ENCODE results near the gene FBXO27.
"Not testable (repeated sequence)": the region's sequence is repeated elsewhere in the genome, so short reads cannot be mapped to it uniquely, and the experiment has no call there.

The FBXO27 gene

GRCh38 chr19:39032063-39032918, at the start of gene FBXO27:
FBXO27 (minus strand) TSS chr19:39032549; CDS start chr19:39032227, 322 bp downstream.
- DNase-seq (ENCODE audit: low read depth in 2 of 2) = no peak

GRCh38 chr19:39080431-39080830, 48.1 kb upstream of the FBXO27 start:
- DNase-seq (ENCODE audit: low read depth in 2 of 2) = no peak

- DNase-seq (ENCODE audit: low read depth in 2 of 2) = no peak
Observed at GRCh38 chr19:39078436-39079200, 46.3 kb upstream of the FBXO27 start.

- DNase-seq (ENCODE audit: low read depth in 2 of 2) = no peak
Observed at GRCh38 chr19:39077323-39077722, 45.0 kb upstream of the FBXO27 start.

- no peak for DNase-seq (ENCODE audit: low read depth in 2 of 2)
Observed at GRCh38 chr19:39074942-39075341, 42.6 kb upstream of the FBXO27 start.

GRCh38 chr19:39074205-39074692, 41.9 kb upstream of the FBXO27 start:
- no peak for DNase-seq (ENCODE audit: low read depth in 2 of 2)

- DNase-seq (ENCODE audit: low read depth in 2 of 2) = no peak
Observed at GRCh38 chr19:39070888-39071287, 38.5 kb upstream of the FBXO27 start.

- not testable (repeated sequence) for DNase-seq (ENCODE audit: low read depth in 2 of 2)
Observed at GRCh38 chr19:39068259-39068658, 35.9 kb upstream of the FBXO27 start.

GRCh38 chr19:39067104-39067503, 34.8 kb upstream of the FBXO27 start:
- DNase-seq (ENCODE audit: low read depth in 2 of 2) = no peak

- no peak for DNase-seq (ENCODE audit: low read depth in 2 of 2)
Observed at GRCh38 chr19:39065928-39066327, 33.6 kb upstream of the FBXO27 start.

GRCh38 chr19:39064405-39064804, 32.1 kb upstream of the FBXO27 start:
- no peak for DNase-seq (ENCODE audit: low read depth in 2 of 2)

GRCh38 chr19:39060171-39060570, 27.8 kb upstream of the FBXO27 start:
- DNase-seq (ENCODE audit: low read depth in 2 of 2) = no peak

- no peak for DNase-seq (ENCODE audit: low read depth in 2 of 2)
Observed at GRCh38 chr19:39059302-39059701, 27.0 kb upstream of the FBXO27 start.

- no peak for DNase-seq (ENCODE audit: low read depth in 2 of 2)
Observed at GRCh38 chr19:39057615-39058014, 25.3 kb upstream of the FBXO27 start.

- DNase-seq (ENCODE audit: low read depth in 2 of 2) = no peak
Observed at GRCh38 chr19:39054091-39054470, 21.7 kb upstream of the FBXO27 start.

- DNase-seq (ENCODE audit: low read depth in 2 of 2) = no peak
Observed at GRCh38 chr19:39053276-39054090, 21.1 kb upstream of the FBXO27 start.

GRCh38 chr19:39052846-39053245, 20.5 kb upstream of the FBXO27 start:
- DNase-seq (ENCODE audit: low read depth in 2 of 2) = no peak

GRCh38 chr19:39052243-39052746, 19.9 kb upstream of the FBXO27 start:
- peak; percentile 35 to 56 for DNase-seq (ENCODE audit: low read depth in 2 of 2)

- DNase-seq (ENCODE audit: low read depth in 2 of 2) = no peak
Observed at GRCh38 chr19:39047073-39047472, 14.7 kb upstream of the FBXO27 start.

- DNase-seq (ENCODE audit: low read depth in 2 of 2) = no peak
Observed at GRCh38 chr19:39046037-39046821, 13.9 kb upstream of the FBXO27 start.

GRCh38 chr19:39045506-39045905, 13.2 kb upstream of the FBXO27 start:
- no peak for DNase-seq (ENCODE audit: low read depth in 2 of 2)

Measured in stimulated activated CD8-positive, alpha-beta memory T cell treated with anti-CD3 and anti-CD28 coated beads, Interleukin-2, amount 100 ng/mL, for 1 hour (primary cell).